ENCODE data around the gene SH2D3C. TPM values are rescaled to one million over a fixed set of nuclear protein-coding genes. Genes with fewer than 3 reads are reported as not detected.

SH2D3C gene
- total and polyA plus RNA-seq, 8 donors: 21.7 to 41.9 (median 32.6) TPM

- no peak for TF ChIP-seq CTCF (IDR thresholded peaks at IDR 0.05)
- Histone ChIP-seq H3K4me3 (no peak overlapping the region), H3K4me1 (peaks cover 11 to 72% of the 10 kb centered on the region in 2 donors), H3K27ac (peak overlapping the region in 1 of 2 donors; percentile 23), H3K36me3 (peaks cover 0 to 51% of the 10 kb centered on the region in 2 donors), H3K27me3 (peaks cover 0 to 11% of the 10 kb centered on the region in 2 donors), H3K9me3 (no peaks in the 10 kb centered on the region)
- ATAC-seq (peak; percentile 64), DNase-seq (no peak)
- intact Hi-C loops (cut with DNase I): loop anchor here in 1 of 2 donors (10.0 kb wide), 1 partner anchor 81 kb away; the partner anchor contains the start of gene AK1
Measured at GRCh38 chr9:127794001-127794791, 15.7 kb upstream of the SH2D3C start.

GRCh38 chr9:127793093-127793708 lies 14.7 kb upstream of the SH2D3C start:
- Histone ChIP-seq H3K27ac (peak overlapping the region; percentile 13 to 23), H3K9me3 (no peaks in the 10 kb centered on the region), H3K36me3 (peaks cover 0 to 61% of the 10 kb centered on the region in 2 donors), H3K27me3 (peaks cover 0 to 11% of the 10 kb centered on the region in 2 donors), H3K4me3 (no peak overlapping the region), H3K4me1 (peaks cover 11 to 82% of the 10 kb centered on the region in 2 donors)
- DNase-seq (no peak), ATAC-seq (no peak)
- intact Hi-C loops (cut with DNase I): loop anchor here in 1 of 2 donors (10.0 kb wide), 1 partner anchor 82 kb away; the partner anchor contains the start of gene AK1
- no peak for TF ChIP-seq CTCF (IDR thresholded peaks at IDR 0.05)

- peak overlapping the region in 1 of 2 donors; percentile 23 for H3K27ac ChIP-seq
Measured at GRCh38 chr9:127792417-127793031, 14.1 kb upstream of the SH2D3C start.

GRCh38 chr9:127791085-127791484 lies 12.6 kb upstream of the SH2D3C start:
- Histone ChIP-seq H3K4me3 (no peak overlapping the region), H3K9me3 (no peaks in the 10 kb centered on the region), H3K4me1 (peaks cover 7 to 89% of the 10 kb centered on the region in 2 donors), H3K27me3 (no peaks in the 10 kb centered on the region), H3K27ac (no peak overlapping the region), H3K36me3 (peaks cover 0 to 76% of the 10 kb centered on the region in 2 donors)
- intact Hi-C loops (cut with DNase I): loop anchor here in 1 of 2 donors (10.0 kb wide), 1 partner anchor 84 kb away; the partner anchor contains the start of gene AK1
- no peak for TF ChIP-seq CTCF (IDR thresholded peaks at IDR 0.05)
- no peak for ATAC-seq
- DNase-seq: no peak

More at GRCh38 chr9:127792417-127793031, 14.1 kb upstream of the SH2D3C start:
- ATAC-seq: no peak
- DNase-seq: no peak
- Histone ChIP-seq H3K9me3 (no peaks in the 10 kb centered on the region), H3K36me3 (peaks cover 0 to 68% of the 10 kb centered on the region in 2 donors), H3K4me1 (peaks cover 11 to 89% of the 10 kb centered on the region in 2 donors), H3K27me3 (peaks cover 0 to 8% of the 10 kb centered on the region in 2 donors), H3K4me3 (no peak overlapping the region)
- intact Hi-C loops (cut with DNase I): loop anchor here in 1 of 2 donors (10.0 kb wide), 1 partner anchor 82 kb away; the partner anchor contains the start of gene AK1
- TF ChIP-seq CTCF (IDR thresholded peaks at IDR 0.05): no peak

Data from left lung (tissue), 10 donors.